Right ventricle myocardium inferior (tissue), 1 donor: Measurements from ENCODE around the gene BCAS3. TPM values are rescaled to one million over a fixed set of nuclear protein-coding genes. Genes with fewer than 3 reads are reported as not detected.

Experiments
- ATAC-seq: fragments of 200-7000 bp; cut with Tn5 transposase; one replicate; pipeline ENCODE4 v1.9.1; 2020; ENCODE audit warnings: mild to moderate bottlenecking, moderate library complexity
- DNase-seq: peaks from one replicate; pipeline ENCODE4 v3.0.0; 2021; ENCODE audit errors: missing footprints
- intact Hi-C: fragments of 100-400 bp; cut with DNase I; formaldehyde crosslinking; loops from one replicate; pipeline ENCODE4 v1.11.0; 2022
- total RNA-seq: library from RNA; stranded (reverse); fragmentation: NEBNext Ultra II Directional; extraction: Animal tissue kit (Norgen Biotek cat#: 25700); gene quantifications from one replicate; pipeline ENCODE4 v1.2.1, GENCODE V29; 2021
- donor health status: DM: no; HTN: yes; CAD: no; lungs with severe emphysema.

Gene BCAS3
- total RNA-seq, 1 donor from 2014 or later, result 13.3 TPM

DNA sequence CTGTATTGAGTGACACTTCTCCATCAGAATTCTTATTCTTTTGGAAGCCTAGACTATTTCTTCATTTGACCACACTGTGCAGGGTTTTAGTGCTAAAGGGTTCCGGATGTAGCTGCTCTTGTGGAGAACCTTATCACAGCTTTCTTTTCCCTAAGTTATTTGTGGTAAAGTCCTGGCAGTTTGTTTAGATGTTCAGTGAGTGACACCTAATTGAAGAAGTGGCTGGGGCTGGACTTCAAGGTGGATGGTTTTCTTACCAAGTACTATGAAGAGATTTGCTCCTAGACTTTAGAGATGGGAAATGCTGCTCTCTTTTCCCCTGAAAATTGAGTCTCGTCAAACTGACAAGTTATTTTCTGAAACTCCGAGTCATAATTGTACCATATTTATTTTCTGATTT lies 578.0 kb downstream of the BCAS3 start:
- intact Hi-C loops, result loop anchor here (10.0 kb wide), 1 partner anchor 139 kb away; the partner anchor contains the start of gene TBX2
- DNase-seq, result no peak
- no peak for ATAC-seq

DNA sequence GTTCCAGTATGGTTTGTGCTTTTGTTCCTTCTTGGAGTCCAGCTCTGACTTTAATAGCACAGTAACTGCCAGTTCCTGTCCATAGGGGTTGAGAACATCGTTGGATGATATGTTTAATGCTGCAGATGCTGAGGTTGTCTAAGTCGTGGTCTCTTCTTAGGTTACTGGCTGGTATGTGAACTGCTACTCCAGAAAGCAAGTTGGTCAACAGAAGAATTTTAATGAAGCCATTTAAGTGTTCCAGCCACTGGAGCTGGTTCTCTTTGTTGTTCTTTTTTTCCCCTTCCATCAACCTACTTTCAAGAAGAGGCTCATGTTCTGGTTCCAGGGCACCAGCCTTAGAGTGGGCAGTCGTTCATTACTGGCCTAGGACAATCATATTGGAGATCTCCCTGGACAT lies 581.7 kb downstream of the BCAS3 start:
- DNase-seq, result no peak
- intact Hi-C loops, result loop anchor here (10.0 kb wide), 1 partner anchor 135 kb away; the partner anchor contains the start of gene TBX2
- no peak for ATAC-seq

DNA sequence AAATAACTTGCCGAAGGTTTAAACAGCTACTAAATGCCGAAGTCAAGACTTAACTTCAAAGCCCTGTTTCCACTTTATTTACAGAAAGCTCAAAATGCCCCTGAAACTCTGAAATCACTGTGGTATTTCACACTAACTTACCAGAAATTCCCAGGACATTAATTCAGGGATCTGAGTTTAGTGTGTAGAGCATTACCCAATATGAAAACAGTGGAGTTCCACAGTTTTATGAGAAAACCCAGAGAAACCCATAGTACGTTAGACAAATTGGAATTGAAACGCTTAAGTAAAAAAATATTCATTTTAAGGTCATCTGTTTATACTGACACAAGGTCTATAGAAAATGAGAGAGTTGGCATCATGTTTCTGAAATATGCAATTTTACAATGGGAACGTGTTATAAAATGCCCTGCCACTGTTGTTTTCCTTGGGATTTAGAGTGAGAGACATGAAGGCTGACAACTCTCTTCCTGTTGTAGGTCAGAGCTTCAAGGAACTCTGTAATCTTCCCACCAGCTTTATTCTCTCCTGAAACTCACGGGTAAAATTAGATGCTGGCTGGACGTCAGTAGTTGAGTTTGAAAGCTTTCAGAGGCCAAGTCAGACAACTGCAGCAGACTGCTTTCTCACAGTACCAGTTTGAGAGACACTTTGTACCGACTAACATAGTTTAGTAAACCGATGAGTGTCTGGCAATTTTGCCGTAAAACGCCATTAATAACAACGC lies 582.6 kb downstream of the BCAS3 start:
- intact Hi-C loops, result no loop called here
- ATAC-seq, result peak; percentile 86
- no peak for DNase-seq

DNA sequence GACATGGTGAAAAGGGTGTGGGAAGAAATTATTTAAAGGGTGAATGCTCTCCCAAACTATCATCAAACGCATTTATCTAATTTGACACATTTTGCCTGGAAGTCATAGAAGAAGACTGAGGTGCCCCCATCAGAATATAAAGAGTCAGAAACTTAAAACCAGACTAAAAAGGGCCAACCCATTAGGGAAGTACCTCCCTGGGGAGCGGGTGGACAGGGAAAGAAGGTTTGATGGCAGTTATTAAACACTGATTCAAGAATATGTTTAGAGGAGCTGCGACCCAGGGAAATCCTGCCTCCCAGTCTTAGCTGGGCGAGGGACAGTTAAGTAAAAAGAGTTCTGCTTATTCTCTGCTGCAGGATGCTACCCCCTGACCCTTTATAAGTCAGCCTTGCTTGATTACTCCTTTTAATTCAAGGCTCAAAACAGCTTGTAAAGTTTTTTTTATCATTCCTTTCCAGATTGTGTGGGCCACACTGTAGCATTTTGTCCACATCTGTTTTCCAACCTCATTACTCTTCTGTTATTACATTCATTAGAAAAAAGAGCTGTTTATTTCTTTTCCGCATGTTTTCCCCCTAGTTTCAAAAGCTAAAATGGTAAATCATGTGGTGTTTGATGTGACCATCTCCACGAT lies 583.5 kb downstream of the BCAS3 start:
- DNase-seq, result no peak
- no peak for ATAC-seq
- intact Hi-C loops, result no loop called here

DNA sequence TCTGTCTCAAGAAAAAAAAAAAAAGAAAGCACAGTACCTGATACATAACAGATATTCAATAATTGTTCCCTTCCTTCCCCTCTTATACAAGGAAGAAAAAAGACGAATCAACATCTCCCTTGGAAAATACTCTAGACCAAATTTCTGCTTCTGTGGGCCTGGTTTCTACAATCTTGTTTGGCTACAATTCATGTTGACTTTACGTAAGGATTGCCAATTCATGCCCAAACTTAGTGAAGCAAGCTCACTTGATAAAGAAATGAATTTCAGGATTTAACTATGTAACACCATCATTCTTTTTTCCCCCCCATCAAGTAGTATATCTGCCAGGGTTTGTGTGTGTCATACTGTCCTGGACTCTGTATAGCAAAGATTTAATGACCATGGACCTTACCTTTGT lies 587.7 kb downstream of the BCAS3 start:
- intact Hi-C loops, result no loop called here
- DNase-seq (no peak), ATAC-seq (no peak)

DNA sequence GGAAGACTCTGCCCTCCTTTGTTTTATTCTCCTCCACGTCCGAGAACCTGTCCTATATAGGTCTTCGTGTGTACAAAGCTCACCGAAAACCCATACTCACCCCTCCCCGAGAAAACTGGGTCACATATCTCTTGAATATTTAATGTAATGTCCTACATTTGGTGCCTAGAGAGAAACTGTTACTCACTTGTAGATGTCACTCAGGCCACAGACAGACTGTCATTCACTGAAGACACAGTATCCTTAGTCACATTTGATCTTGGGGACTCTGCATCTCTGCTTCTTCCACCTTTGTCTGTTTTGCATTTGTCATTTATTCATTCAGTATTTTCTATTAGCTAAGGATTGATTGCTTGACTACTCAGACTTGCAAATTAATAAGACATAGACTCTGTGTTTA lies 590.2 kb downstream of the BCAS3 start:
- intact Hi-C loops, result no loop called here
- DNase-seq, result no peak
- ATAC-seq, result no peak

DNA sequence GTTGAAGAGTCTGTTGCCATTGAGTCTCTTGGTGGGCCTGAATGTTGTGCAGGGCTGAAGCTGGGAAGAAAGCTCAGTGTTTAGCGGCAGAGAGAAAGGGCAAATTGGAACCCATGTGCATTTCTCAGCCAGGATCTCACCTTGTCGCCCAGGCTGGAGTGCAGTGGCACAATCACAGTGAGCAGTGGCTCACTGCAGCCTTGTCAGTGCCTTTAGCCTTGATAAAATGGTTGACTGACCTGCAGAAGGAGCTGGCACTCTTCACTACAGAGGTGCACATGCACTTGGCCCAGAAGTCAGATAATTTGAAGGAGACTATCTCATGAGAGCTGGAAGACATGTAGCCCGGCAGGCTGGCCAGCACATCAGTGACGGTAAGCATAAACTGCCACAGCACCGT lies 597.7 kb downstream of the BCAS3 start:
- ATAC-seq (no peak), DNase-seq (no peak)
- intact Hi-C loops, result no loop called here

DNA sequence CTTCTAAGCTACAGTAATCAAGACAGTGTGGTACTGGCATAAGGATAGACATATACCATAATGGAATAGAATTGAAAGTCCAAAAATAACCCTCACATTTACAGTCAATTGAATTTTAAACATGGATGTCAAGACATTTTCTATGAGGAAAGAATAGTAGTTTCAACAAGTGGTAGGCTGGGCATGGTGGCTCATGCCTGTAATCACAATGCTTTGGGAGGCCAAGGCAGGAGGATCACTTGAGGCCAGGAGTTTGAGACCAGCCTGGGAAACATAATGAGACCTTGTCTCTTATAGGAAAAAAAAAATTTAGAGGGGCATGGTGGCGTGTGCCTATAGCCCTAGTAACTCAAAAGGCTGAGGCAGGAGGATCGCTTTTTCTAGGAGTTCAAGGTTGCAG lies 599.2 kb downstream of the BCAS3 start:
- ATAC-seq (no peak), DNase-seq (no peak)
- intact Hi-C loops, result no loop called here

DNA sequence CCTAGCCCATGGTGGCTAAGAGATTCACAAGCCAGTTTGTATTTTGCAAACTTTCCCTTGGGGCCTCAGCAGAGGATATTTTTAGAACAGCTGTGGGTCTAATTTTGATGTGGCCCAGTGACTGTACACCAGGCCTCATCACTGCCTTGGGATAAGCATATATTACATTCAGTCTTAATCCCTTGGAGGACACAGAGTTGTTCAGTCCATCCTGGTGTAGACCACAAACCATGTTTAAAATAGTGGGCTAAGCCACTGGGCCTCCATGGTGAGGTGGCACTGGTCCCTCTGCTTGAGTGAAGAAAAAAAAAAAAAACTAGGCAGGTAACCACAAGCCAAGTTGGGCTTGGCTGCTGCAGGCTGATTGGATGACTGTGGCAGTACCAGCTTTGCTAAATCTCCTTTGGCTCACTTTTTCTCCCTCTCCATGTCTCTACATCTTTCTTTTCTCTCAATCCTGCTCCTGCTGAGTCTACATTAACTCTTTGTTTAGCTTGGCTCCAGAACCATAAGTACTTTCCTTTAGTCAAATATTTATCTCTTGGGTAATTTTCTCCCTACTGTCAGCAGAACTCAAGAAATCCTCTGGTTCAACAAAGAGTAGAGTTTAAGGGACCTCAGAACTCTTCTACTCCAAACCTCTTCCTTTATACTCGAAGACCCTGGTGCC lies 602.0 kb downstream of the BCAS3 start:
- DNase-seq, result no peak
- ATAC-seq, result peak; percentile 34
- intact Hi-C loops, result no loop called here

DNA sequence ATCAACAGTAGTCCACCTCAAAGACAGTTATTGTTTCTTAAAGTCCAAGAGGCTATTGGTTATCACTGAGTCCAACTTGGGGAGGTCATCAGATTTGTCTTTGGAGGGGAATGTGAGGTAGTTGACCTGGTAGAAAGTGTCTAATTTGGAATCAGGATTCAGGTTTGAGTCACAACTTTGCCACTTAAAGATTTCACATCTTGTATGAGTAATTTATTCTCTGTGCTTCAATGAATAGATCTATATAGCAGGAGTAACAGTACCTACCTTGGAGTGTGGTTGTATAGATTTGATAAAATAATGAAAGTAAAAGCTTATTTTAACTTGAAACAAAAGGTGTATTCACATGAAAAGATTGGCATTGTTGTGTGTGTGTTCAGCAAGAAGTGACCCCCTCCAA lies 602.7 kb downstream of the BCAS3 start:
- intact Hi-C loops, result no loop called here
- DNase-seq, result no peak
- ATAC-seq, result no peak

DNA sequence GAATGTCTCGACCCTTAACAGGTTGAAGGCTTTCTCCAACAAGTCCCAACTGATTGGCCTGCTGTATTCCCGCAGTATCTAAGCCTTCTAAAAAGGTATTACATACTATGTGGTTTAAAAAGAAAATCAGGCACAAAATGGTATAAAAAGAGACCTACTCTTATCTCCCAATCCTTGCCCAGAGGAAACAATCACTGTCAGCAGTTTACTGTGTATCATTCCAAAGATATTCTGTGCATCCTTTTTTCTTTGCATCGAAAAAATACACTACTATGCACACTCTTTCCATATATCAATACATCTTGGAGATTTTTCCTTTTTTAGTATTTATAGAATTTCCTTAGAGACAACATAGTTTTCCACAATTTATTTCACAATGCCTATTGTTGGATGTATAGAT lies 603.2 kb downstream of the BCAS3 start:
- intact Hi-C loops, result no loop called here
- ATAC-seq (no peak), DNase-seq (no peak)

DNA sequence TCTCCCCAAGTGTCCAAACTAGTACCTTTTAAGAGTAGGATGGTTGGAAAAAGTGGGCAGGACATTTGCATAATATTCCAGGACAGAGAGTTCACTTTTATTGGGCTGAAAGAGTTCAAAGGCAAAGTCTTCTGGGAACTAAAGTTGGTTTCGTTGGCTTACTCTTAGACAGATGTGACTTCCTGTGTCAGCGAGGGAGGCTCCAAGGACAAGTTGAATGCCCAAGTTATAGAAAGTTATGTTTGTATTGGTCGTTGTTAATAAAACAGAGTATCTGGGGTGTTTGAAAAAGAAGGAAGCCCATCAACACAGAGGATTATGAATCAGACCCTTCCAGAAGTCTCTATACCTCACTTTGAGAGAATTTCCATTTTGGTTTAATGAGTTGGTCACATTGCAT lies 604.7 kb downstream of the BCAS3 start:
- intact Hi-C loops, result no loop called here
- no peak for DNase-seq
- ATAC-seq, result no peak

DNA sequence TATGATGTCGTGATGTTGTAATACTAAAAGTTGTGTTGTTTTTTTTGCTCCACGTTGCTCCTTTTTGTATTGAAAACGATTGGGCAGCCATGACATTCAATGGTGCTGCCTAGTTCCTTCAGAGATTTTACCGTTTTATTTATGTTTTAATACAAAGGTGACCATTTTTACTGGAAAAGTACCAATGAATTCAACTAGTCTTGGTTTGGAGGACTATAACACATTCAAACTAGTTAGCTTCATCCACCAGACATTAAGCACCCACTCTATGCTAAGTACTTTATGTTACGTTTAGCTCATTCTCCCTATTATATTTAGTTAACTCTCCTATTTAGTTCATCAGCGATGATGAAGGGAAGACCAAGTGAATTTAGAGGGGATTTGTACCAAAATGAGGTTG lies 605.4 kb downstream of the BCAS3 start:
- ATAC-seq, result no peak
- intact Hi-C loops, result no loop called here
- DNase-seq, result no peak

DNA sequence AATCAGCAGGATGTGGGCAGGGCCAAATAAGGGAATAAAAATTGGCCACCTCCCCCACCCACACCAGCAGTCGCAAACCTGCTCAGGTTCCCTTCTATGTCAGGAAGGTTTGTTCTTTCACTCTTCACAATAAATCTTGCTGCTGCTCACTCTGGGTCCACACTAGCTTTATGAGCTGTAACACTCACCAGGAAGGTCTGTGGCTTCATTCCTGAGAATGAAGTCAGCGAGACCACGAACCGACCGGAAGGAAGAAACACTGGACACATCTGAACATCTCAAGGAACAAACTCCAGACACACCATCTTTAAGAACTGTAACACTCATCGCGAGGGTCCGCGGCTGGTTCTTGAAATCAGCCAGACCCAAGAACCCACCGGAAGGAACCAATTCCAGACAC lies 606.5 kb downstream of the BCAS3 start:
- intact Hi-C loops, result no loop called here
- DNase-seq (no peak), ATAC-seq (no peak)

DNA sequence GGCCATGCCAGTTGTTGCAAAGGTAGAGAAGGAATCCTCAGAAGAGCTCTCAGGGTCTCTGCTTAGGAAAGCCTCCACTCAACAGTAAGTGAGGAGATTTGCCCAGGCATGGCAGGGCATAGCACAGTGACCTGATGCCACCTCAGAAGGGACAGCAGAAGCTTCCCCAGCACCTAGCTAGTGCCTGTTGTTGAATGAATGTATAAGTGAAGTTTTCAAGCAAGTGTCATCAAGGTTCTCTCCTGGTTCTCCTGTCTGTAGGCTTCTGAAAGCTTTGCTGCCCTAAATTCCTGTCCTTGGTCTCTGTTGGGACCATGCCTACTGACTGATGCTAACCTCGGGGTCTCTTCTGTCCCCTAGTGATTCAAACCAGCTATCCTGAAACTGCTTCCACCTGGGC lies 607.1 kb downstream of the BCAS3 start:
- DNase-seq, result no peak
- intact Hi-C loops, result no loop called here
- no peak for ATAC-seq

DNA sequence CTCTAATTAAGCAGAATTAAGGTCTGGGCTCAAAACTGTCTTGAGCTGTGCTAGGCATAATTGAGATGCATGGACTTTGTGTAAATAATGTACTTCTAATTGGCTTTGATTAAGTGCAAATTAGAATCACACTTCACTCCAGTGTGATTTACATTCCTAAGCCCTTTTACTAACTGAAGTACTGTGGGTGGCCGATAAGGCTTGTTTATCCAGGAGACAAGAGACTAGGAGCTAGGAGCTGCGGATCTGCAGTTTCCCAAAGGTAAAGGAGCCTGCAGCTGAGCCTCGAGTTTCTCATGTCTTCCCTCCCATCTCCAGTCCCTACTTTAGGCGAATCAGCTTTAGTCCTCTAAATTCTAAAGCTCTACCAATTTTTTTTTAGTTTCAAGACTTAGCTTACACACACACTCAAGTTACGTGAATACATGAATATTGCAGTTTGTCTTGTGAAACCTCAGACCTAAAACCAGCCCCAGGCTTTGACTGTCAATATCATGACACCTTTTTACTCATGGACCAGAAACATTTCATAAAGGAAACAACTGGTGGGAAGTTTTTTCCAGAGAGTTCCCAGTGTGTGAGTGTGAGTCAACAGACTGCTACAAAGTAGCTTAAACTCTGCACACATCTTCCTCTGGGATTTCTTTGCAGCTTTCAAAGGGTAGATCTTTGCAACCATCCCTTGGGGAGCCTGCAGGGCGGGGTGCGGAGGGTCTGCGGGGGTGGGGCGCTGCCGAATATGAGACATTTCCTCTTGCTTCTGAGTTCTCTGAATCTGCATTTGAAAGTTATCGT lies 608.1 kb downstream of the BCAS3 start:
- intact Hi-C loops, result no loop called here
- peak; percentile 68 for ATAC-seq
- DNase-seq, result no peak

DNA sequence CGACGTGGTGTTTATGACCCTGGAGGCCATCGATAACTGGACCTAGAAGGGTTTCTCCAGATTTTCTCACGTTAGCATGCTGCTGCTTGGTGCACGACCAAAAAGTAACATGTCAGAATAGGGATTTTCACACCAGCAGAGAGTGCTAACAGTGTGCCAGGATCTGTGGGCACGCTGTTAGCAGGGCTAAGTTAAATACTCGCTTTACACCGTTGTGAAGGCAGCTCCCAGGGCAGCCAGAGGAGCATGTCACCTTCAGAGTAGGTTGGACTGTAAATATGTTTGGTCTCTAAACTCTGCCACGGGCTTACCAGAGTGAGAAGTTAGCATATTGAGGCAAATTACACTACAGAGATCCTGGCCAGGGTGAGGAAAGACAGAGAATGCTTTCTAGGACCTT lies 608.8 kb downstream of the BCAS3 start:
- ATAC-seq (no peak), DNase-seq (no peak)
- intact Hi-C loops, result no loop called here

DNA sequence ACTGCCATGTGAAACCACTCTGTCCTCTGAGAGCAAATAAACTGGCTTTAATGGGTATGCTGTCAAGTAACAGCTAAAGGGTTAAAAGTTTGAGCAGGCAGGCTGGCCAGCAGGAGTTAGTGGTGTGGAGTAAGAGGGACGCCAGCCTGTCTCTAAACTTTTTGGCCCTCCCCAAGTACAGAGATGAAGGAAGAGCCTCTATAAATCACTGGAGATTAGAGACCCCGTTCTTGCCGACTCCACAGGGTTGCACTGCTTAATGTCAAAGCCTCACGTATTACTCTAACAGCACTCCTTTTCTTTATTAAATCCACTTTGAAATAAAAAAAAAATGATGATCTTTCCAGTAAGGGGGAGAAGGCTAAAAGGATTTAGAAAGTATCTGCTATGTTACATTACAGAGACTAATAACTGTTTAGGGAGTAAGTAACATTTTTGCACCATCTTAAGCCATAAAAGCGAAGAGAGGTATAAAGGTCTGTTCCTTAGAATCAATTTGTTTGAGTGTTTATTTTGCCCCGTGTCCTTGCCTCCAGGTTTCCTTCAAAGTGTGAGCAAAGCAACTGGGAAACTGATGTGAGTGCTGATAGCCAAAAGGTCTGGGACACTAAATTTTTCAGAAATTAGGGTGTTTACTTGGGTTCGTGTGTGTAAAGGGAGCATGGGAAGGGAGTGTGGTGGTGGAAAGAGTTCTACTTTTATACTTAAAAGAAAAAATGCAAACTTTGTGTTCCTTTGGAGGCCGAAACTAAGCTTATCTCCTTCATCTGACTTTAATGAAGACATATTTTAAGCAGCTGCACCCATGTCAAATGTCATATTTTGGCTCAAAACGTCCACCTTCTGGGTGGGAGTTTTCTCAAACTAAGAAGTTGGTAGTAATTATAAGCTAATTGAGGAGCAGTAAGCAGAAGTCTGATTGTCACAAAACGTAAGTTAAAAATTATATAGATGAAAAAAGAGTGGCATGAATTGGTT lies 612.0 kb downstream of the BCAS3 start:
- DNase-seq (no peak), ATAC-seq (no peak)
- intact Hi-C loops, result no loop called here
